K562 (cell line): ENCODE results near the gene SDE2. TPM values are rescaled to one million over a fixed set of nuclear protein-coding genes. Genes with fewer than 3 reads are reported as not detected.

Source experiments
- CTBP1 ChIP-seq: fragments of 450-650 bp; IDR thresholded peaks from 2 replicates; pipeline ENCODE4 v1.6.1; 2016; ENCODE audit warnings: borderline replicate concordance
- JUNB ChIP-seq: fragments of 450-650 bp; formaldehyde crosslinking; conservative IDR thresholded peaks from 2 replicates; pipeline ENCODE4 v1.4.0; 2020; ENCODE audit warnings: mild to moderate bottlenecking
- MTA1 ChIP-seq: fragments of 450-650 bp; IDR thresholded peaks from 2 replicates; pipeline ENCODE4 v1.6.1; 2017; ENCODE audit warnings: borderline replicate concordance
- MTA2 ChIP-seq: fragments of 450-650 bp; IDR thresholded peaks from 2 replicates; pipeline ENCODE4 v1.6.1; 2016; ENCODE audit warnings: low read depth
- NR2F6 ChIP-seq: fragments of 450-650 bp; formaldehyde crosslinking; IDR thresholded peaks from 2 replicates; pipeline ENCODE4 v1.4.0; 2020; ENCODE audit warnings: mild to moderate bottlenecking
- NRF1 ChIP-seq, 2 experiments: fragments of 450-650 bp; IDR thresholded peaks in 1 of 2; conservative IDR thresholded peaks in 1 of 2; 2 replicates each; pipeline ENCODE4 v1.6.1; 2014; ENCODE audit warnings: mild to moderate bottlenecking in 2 of 2
- PHF20 ChIP-seq: fragments of 450-650 bp; IDR thresholded peaks from 2 replicates; pipeline ENCODE4 v1.6.1; 2018; ENCODE audit not compliant: partially characterized antibody
- STAT5A ChIP-seq: IDR thresholded peaks from 2 replicates; pipeline ENCODE4 v1.6.1; 2012; ENCODE audit warnings: low read length, inconsistent platforms, borderline replicate concordance
- ZNF133 ChIP-seq: fragments of 250-450 bp; sonication (Bioruptor Pico); IDR thresholded peaks from 2 replicates; pipeline ENCODE4 v1.4.0; 2020; ENCODE audit warnings: mild to moderate bottlenecking
- ZNF24 ChIP-seq: fragments of 450-650 bp; IDR thresholded peaks from 2 replicates; pipeline ENCODE4 v1.6.1; 2016
- ZNF3 ChIP-seq: fragments of 250-450 bp; sonication (Bioruptor Pico); IDR thresholded peaks from 2 replicates; pipeline ENCODE4 v1.5.0; 2021; ENCODE audit warnings: mild to moderate bottlenecking, moderate library complexity
- ZNF589 ChIP-seq: fragments of 200-800 bp; sonication (Bioruptor generic); IDR thresholded peaks from 2 replicates; pipeline ENCODE4 v1.6.1; 2016; ENCODE audit warnings: low read depth, missing genetic modification characterization, missing compliant biosample characterization
- polyA plus RNA-seq, 8 experiments: library from polyadenylated mRNA; depleted of rRNA in 4 of 8; stranded (reverse) in 5 of 8; unstranded in 3 of 8; fragments of >200 nt; fragmentation: Nextera tagmentation in 2 of 8; fragmentation: Illumina TruSeq in 1 of 8; extraction: Ambion mirVana in 2 of 8; extraction: Trizol in 1 of 8; gene quantifications; 2 replicates each; pipeline versions ENCODE4 v1.2.1 to v1.2.3, GENCODE V29; 2011 to 2014; ENCODE audit warnings: inconsistent platforms in 1 of 8, missing spikeins in 1 of 8
- total RNA-seq, 7 experiments: library from RNA; depleted of rRNA in 6 of 7; stranded (reverse); fragments of >200 nt in 6 of 7; fragmentation: Illumina TruSeq in 2 of 7; extraction: Trizol in 2 of 7; gene quantifications; 2 replicates each; pipeline versions ENCODE4 v1.2.1 to v1.2.3, GENCODE V29; 2011 to 2021; ENCODE audit warnings: low replicate concordance in 1 of 7
- TF ChIP-seq, protein P1 (sequence below): IDR thresholded peaks from 3 replicates; pipeline ENCODE4 v1.6.1; 2011; ENCODE audit warnings: borderline replicate concordance, mild to moderate bottlenecking, moderate library complexity; ENCODE audit not compliant: insufficient read length; ENCODE audit errors: extremely low read depth
- TF ChIP-seq, protein P2 (sequence below), 2 experiments: fragments of 150-350 bp in 1 of 2; IDR thresholded peaks; 2 replicates each; pipeline ENCODE4 v1.6.1; 2012 to 2016; ENCODE audit warnings: low read depth in 2 of 2, low read length in 2 of 2, mild to moderate bottlenecking in 1 of 2, moderate library complexity in 1 of 2
- TF ChIP-seq, protein P3 (sequence below): fragments of 250-450 bp; sonication (Bioruptor Pico); IDR thresholded peaks from 2 replicates; pipeline ENCODE4 v1.8.0; 2022; ENCODE audit warnings: moderate library complexity, mild to moderate bottlenecking, inconsistent platforms

SDE2 gene
- total and polyA plus RNA-seq, 9 of the 15 experiments (the other 6 are each of a cell fraction or from before 2014, with no cell fraction given): 14.3 to 62.3 (median 46.0) TPM

DNA sequence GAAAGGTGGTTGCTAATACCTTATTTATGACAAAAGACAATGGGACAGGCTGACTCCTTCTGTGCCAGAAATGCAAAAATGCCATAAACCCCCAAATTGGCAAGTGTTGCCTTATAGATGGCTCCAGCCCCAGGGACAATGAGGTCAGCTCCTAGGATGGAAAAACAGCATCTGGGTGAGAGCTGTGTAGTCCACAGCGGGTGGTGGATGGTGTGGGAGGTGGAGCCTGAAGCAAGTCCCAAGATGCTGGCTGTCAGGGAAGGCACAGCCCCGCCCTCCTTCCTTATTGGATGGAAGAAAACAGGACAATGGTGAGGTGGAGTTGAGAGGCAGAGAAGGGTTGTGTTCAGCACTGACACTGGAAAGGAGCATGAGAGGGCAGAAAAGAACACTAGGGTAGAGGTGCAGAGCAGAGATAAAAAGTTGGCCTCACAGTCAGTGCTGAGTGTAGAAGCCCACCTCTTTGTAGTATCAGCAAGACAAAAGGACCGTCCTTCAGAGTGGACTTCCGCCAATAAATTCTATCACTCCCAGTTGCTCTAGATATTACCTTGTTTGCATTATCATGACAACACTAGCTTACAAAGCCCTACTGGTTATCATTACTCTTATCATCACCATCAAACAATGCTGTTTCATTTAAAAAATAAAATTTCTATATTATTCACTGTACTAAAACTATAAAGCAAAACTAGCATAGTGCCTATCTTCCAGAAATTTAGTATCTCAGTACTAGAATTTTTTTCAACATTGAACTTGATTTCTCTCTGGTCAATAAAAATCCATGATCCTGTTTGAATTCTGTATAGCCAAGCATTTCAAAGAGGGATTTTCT is 3.7 kb upstream of the SDE2 start (continued):
- TF ChIP-seq ZNF3 (CRISPR knock-in tag): 0 out of 2 replicates have a peak, but pooled peaks have one; percentile 12
- TF ChIP-seq PHF20: no peak
- peak; percentile 97 for TF ChIP-seq CTBP1
- TF ChIP-seq MTA1: no peak
- TF ChIP-seq NRF1 (conservative IDR thresholded peaks at IDR 0.05 in 1 of 2, IDR thresholded peaks at IDR 0.05 in 1 of 2): peak in 1 of 2 experiments; percentile 65; a peak in 3 of 4 replicates
- TF ChIP-seq, protein P1, sequence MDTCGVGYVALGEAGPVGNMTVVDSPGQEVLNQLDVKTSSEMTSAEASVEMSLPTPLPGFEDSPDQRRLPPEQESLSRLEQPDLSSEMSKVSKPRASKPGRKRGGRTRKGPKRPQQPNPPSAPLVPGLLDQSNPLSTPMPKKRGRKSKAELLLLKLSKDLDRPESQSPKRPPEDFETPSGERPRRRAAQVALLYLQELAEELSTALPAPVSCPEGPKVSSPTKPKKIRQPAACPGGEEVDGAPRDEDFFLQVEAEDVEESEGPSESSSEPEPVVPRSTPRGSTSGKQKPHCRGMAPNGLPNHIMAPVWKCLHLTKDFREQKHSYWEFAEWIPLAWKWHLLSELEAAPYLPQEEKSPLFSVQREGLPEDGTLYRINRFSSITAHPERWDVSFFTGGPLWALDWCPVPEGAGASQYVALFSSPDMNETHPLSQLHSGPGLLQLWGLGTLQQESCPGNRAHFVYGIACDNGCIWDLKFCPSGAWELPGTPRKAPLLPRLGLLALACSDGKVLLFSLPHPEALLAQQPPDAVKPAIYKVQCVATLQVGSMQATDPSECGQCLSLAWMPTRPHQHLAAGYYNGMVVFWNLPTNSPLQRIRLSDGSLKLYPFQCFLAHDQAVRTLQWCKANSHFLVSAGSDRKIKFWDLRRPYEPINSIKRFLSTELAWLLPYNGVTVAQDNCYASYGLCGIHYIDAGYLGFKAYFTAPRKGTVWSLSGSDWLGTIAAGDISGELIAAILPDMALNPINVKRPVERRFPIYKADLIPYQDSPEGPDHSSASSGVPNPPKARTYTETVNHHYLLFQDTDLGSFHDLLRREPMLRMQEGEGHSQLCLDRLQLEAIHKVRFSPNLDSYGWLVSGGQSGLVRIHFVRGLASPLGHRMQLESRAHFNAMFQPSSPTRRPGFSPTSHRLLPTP: no peak
- no peak; the same call in 1 of the 2 replicates for TF ChIP-seq ZNF589 (CRISPR knock-in tag)
- TF ChIP-seq NR2F6 (CRISPR knock-in tag): no peak
- TF ChIP-seq ZNF24: no peak
- TF ChIP-seq STAT5A: peak; percentile 68; the same call in 1 of the 2 replicates
- no peak for TF ChIP-seq ZNF133 (CRISPR knock-in tag)
- TF ChIP-seq, protein P2, sequence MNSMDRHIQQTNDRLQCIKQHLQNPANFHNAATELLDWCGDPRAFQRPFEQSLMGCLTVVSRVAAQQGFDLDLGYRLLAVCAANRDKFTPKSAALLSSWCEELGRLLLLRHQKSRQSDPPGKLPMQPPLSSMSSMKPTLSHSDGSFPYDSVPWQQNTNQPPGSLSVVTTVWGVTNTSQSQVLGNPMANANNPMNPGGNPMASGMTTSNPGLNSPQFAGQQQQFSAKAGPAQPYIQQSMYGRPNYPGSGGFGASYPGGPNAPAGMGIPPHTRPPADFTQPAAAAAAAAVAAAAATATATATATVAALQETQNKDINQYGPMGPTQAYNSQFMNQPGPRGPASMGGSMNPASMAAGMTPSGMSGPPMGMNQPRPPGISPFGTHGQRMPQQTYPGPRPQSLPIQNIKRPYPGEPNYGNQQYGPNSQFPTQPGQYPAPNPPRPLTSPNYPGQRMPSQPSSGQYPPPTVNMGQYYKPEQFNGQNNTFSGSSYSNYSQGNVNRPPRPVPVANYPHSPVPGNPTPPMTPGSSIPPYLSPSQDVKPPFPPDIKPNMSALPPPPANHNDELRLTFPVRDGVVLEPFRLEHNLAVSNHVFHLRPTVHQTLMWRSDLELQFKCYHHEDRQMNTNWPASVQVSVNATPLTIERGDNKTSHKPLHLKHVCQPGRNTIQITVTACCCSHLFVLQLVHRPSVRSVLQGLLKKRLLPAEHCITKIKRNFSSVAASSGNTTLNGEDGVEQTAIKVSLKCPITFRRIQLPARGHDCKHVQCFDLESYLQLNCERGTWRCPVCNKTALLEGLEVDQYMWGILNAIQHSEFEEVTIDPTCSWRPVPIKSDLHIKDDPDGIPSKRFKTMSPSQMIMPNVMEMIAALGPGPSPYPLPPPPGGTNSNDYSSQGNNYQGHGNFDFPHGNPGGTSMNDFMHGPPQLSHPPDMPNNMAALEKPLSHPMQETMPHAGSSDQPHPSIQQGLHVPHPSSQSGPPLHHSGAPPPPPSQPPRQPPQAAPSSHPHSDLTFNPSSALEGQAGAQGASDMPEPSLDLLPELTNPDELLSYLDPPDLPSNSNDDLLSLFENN (IDR thresholded peaks at IDR 0.05; ENCODE audit: low read depth in 2 of 2, low read length in 2 of 2): peak in 1 of 2 experiments; percentile 81; a peak in 2 of 4 replicates
- TF ChIP-seq, protein P3, sequence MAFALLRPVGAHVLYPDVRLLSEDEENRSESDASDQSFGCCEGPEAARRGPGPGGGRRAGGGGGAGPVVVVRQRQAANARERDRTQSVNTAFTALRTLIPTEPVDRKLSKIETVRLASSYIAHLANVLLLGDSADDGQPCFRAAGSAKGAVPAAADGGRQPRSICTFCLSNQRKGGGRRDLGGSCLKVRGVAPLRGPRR (CRISPR knock-in tag): no peak
- TF ChIP-seq MTA2: peak; percentile 84
- no peak for TF ChIP-seq JUNB (CRISPR knock-in tag)
